HL-60 (cell line): ENCODE measurements around the gene FOXA1.

ENCODE experiments used
- CTCF ChIP-seq: IDR thresholded peaks from one replicate; pipeline ENCODE4 v1.5.1; 2011; ENCODE audit warnings: low read length, control low read depth, inconsistent platforms; ENCODE audit not compliant: insufficient read depth
- POLR2AphosphoS5 ChIP-seq: IDR thresholded peaks from 2 replicates; pipeline ENCODE4 v1.6.1; 2012; ENCODE audit warnings: low read depth

GRCh38 chr14:37569729-37570128 lies 25.3 kb downstream of the FOXA1 start:
- TF ChIP-seq CTCF (no peak), POLR2AphosphoS5 (no peak)
